WERI-Rb-1 (cell line): ENCODE measurements around the gene ANGPTL2.
"Not testable (repeated sequence)": the region's sequence is repeated elsewhere in the genome, so short reads cannot be mapped to it uniquely, and the experiment has no call there.

ENCODE experiments used
- DNase-seq: peaks from one replicate; pipeline ENCODE4 v3.0.0-alpha.2; 2020
- H3K27ac ChIP-seq: fragments of 250-450 bp; sonication (Bioruptor Pico); 2 replicates; pipeline ENCODE4 v1.5.1; 2020; ENCODE audit warnings: mild to moderate bottlenecking, moderate library complexity
- H3K27me3 ChIP-seq: fragments of 250-450 bp; sonication (Bioruptor Pico); 2 replicates; pipeline ENCODE4 v1.5.1; 2021; ENCODE audit warnings: mild to moderate bottlenecking, low read depth, moderate library complexity; ENCODE audit not compliant: insufficient read depth, severe bottlenecking
- H3K36me3 ChIP-seq: fragments of 250-450 bp; sonication (Bioruptor Pico); 2 replicates; pipeline ENCODE4 v1.5.1; 2020; ENCODE audit warnings: mild to moderate bottlenecking, moderate library complexity
- H3K4me3 ChIP-seq: 2 replicates; pipeline ENCODE4 v1.5.1; 2011; ENCODE audit warnings: low read depth, mild to moderate bottlenecking, control low read depth, low read length
- H3K9me3 ChIP-seq: fragments of 250-450 bp; sonication (Bioruptor Pico); 2 replicates; pipeline ENCODE4 v1.5.1; 2021; ENCODE audit warnings: mild to moderate bottlenecking, moderate library complexity; ENCODE audit not compliant: severe bottlenecking
- CTCF ChIP-seq: IDR thresholded peaks from 2 replicates; pipeline ENCODE4 v1.5.1; 2011; ENCODE audit warnings: low read depth, mild to moderate bottlenecking, control low read depth, inconsistent platforms, low read length

The ANGPTL2 gene

GRCh38 chr9:127153501-127153900 is 31.1 kb upstream of the ANGPTL2 start:
- H3K4me3 ChIP-seq, result no peak overlapping the region

GRCh38 chr9:127149463-127150390 is 27.3 kb upstream of the ANGPTL2 start:
- TF ChIP-seq CTCF, result no peak
- H3K27ac ChIP-seq, result no peak overlapping the region
- no peak for DNase-seq
- H3K4me3 ChIP-seq, result no peak overlapping the region
- no peaks in the 10 kb centered on the region for H3K36me3 ChIP-seq
- H3K9me3 ChIP-seq, result no peaks in the 10 kb centered on the region
- H3K27me3 ChIP-seq, result no peaks in the 10 kb centered on the region

More at GRCh38 chr9:127153501-127153900, 31.1 kb upstream of the ANGPTL2 start:
- TF ChIP-seq CTCF, result no peak
- Histone ChIP-seq H3K27ac (no peak overlapping the region), H3K9me3 (no peaks in the 10 kb centered on the region), H3K27me3 (no peaks in the 10 kb centered on the region), H3K36me3 (no peaks in the 10 kb centered on the region)
- no peak for DNase-seq

- H3K27me3 ChIP-seq, result no peaks in the 10 kb centered on the region
- H3K9me3 ChIP-seq, result no peaks in the 10 kb centered on the region
- H3K4me3 ChIP-seq, result no peak overlapping the region
- DNase-seq, result no peak
- H3K27ac ChIP-seq, result no peak overlapping the region
- no peaks in the 10 kb centered on the region; the same call in 1 of the 2 replicates for H3K36me3 ChIP-seq
- no peak for TF ChIP-seq CTCF
Measured at GRCh38 chr9:127149010-127149409, 26.6 kb upstream of the ANGPTL2 start.

GRCh38 chr9:127148014-127148413 is 25.6 kb upstream of the ANGPTL2 start:
- Histone ChIP-seq H3K27ac (no peak overlapping the region), H3K36me3 (no peaks in the 10 kb centered on the region; the same call in 1 of the 2 replicates), H3K27me3 (no peaks in the 10 kb centered on the region), H3K4me3 (no peak overlapping the region), H3K9me3 (no peaks in the 10 kb centered on the region)
- DNase-seq, result no peak
- TF ChIP-seq CTCF, result no peak

GRCh38 chr9:127147251-127147650 is 24.8 kb upstream of the ANGPTL2 start:
- no peaks in the 10 kb centered on the region for H3K9me3 ChIP-seq
- no peak overlapping the region for H3K27ac ChIP-seq
- no peak overlapping the region for H3K4me3 ChIP-seq
- no peaks in the 10 kb centered on the region for H3K27me3 ChIP-seq
- no peak for DNase-seq
- TF ChIP-seq CTCF, result no peak
- H3K36me3 ChIP-seq, result no peaks in the 10 kb centered on the region; the same call in 1 of the 2 replicates

GRCh38 chr9:127146841-127147240 is 24.4 kb upstream of the ANGPTL2 start:
- not testable (repeated sequence) for H3K9me3 ChIP-seq, DNase-seq, H3K27me3 ChIP-seq, H3K27ac ChIP-seq, H3K4me3 ChIP-seq, H3K36me3 ChIP-seq
